Measurements from ENCODE around the gene XAB2.
A peak's percentile ranks its signal among the peaks of the same experiment; 100 is the strongest.

- TF ChIP-seq EZH2phosphoT487 (IDR thresholded peaks at IDR 0.05; ENCODE audit: low read length) (peak; percentile 62; the same call in 1 of the 2 replicates), CTCF (IDR thresholded peaks at IDR 0.05; ENCODE audit: low read length) (no peak)
Observed at GRCh38 chr19:7596211-7596937, 33.0 kb downstream of the XAB2 start.
